CD4-positive, alpha-beta memory T cell (primary cell): ENCODE results near the gene MYLK. TPM values are rescaled to one million over a fixed set of nuclear protein-coding genes. Genes with fewer than 3 reads are reported as not detected.
"Not testable (repeated sequence)": the region's sequence is repeated elsewhere in the genome, so short reads cannot be mapped to it uniquely, and the experiment has no call there.

Source experiments
- CTCF ChIA-PET: fragments of 350-600 bp; sonication (Branson Sonifier 250); formaldehyde crosslinking; loops from one replicate; lab custom pipeline; 2021; ENCODE audit warnings: inconsistent platforms; ENCODE audit not compliant: partially characterized antibody; lab: Charles Lee
- POLR2A ChIA-PET: fragments of 350-600 bp; sonication (Branson Sonifier 250); formaldehyde crosslinking; loops from one replicate; lab custom pipeline; 2021; ENCODE audit not compliant: partially characterized antibody; lab: Charles Lee
- DNase-seq, 5 donors: peaks; one replicate each; pipeline versions ENCODE4 v3.0.0 to v3.0.0-alpha.2; 2020 to 2022; ENCODE audit warnings: mixed read lengths in 1 of 5
- H3K27ac ChIP-seq: one replicate; pipeline ENCODE4 v1.7.0; 2013; ENCODE audit warnings: low read depth, low read length
- H3K27me3 ChIP-seq: 2 replicates; pipeline ENCODE4 v1.7.0; 2013; ENCODE audit warnings: mild to moderate bottlenecking, low read length, moderate library complexity; ENCODE audit not compliant: insufficient read depth
- H3K36me3 ChIP-seq: 2 replicates; pipeline ENCODE4 v1.7.0; 2013; ENCODE audit warnings: mild to moderate bottlenecking, low read length, moderate library complexity; ENCODE audit not compliant: insufficient read depth
- H3K4me1 ChIP-seq: 2 replicates; pipeline ENCODE4 v1.7.0; 2013; ENCODE audit warnings: mild to moderate bottlenecking, low read length, moderate library complexity; ENCODE audit not compliant: insufficient read depth
- H3K4me3 ChIP-seq, 2 donors: one replicate each; pipeline ENCODE4 v1.7.0; 2013; ENCODE audit warnings: low read length in 2 of 2, mild to moderate bottlenecking in 1 of 2
- H3K9me3 ChIP-seq, 2 donors: one replicate each; pipeline ENCODE4 v1.7.0; 2013; ENCODE audit warnings: low read length in 2 of 2, control low read depth in 1 of 2; ENCODE audit not compliant: control insufficient read depth in 1 of 2
- H3K27ac Mint-ChIP-seq, 7 donors: one replicate each; pipeline ENCODE4 v1.8.0; 2020 to 2021; ENCODE audit warnings: mixed read lengths in 7 of 7, mild to moderate bottlenecking in 6 of 7, inconsistent platforms in 3 of 7, moderate library complexity in 3 of 7
- H3K27me3 Mint-ChIP-seq, 2 donors: one replicate each; pipeline ENCODE4 v1.8.0; 2020 to 2021; ENCODE audit warnings: mixed read lengths in 2 of 2
- H3K36me3 Mint-ChIP-seq, 2 donors: one replicate each; pipeline ENCODE4 v1.8.0; 2020 to 2021; ENCODE audit warnings: mixed read lengths in 2 of 2, inconsistent platforms in 1 of 2, mild to moderate bottlenecking in 1 of 2
- H3K4me1 Mint-ChIP-seq, 4 donors: one replicate each; pipeline ENCODE4 v1.8.0; 2020 to 2021; ENCODE audit warnings: mixed read lengths in 4 of 4, mild to moderate bottlenecking in 1 of 4
- H3K4me3 Mint-ChIP-seq, 8 donors: one replicate each; pipeline ENCODE4 v1.8.0; 2020 to 2021; ENCODE audit warnings: mixed read lengths in 8 of 8, mild to moderate bottlenecking in 7 of 8, moderate library complexity in 6 of 8, inconsistent platforms in 3 of 8
- H3K9me3 Mint-ChIP-seq, 8 donors: one replicate each; pipeline ENCODE4 v1.8.0; 2020 to 2021; ENCODE audit warnings: mixed read lengths in 8 of 8, mild to moderate bottlenecking in 5 of 8, inconsistent platforms in 3 of 8, moderate library complexity in 1 of 8
- intact Hi-C: fragments of 100-400 bp; cut with micrococcal nuclease; formaldehyde crosslinking; loops from one replicate; pipeline ENCODE4 v1.15.1; 2023
- polyA plus RNA-seq, 2 donors: library from polyadenylated mRNA; unstranded; fragments of 300-500 nt; fragmentation: Illumina TruSeq; gene quantifications; one replicate each; pipeline ENCODE4 v1.2.3, GENCODE V29; 2021
- total RNA-seq, 2 experiments: library from RNA; stranded (reverse); gene quantifications; one replicate each; pipeline ENCODE4 v1.2.3, GENCODE V29; 2021

The MYLK gene
- total and polyA plus RNA-seq, 4 experiments from 2014 or later = 0.18 TPM; not detected in 3

DNA sequence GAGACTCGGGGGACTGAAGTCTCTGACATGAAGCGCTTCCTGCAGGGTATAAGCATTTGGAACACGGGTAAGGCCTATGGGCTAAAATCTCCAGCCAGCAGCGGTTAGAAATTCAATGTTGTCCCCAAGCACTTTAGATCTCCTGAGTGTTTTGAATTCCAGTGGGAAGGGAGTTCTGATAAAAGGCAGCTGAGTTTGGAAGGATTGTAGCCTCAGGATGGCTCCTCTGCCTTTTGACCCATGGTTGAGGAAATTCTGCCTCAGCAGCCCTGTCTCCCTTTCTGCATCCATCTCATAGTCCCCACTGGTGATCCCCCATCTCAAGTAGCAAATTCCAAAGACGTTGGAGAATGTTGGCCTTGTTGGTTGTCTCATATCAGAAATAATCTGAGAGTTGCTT is 275.1 kb downstream of the MYLK start:
- Mint-ChIP-seq H3K36me3 (peaks cover 10 to 25% of the 10 kb centered on the region in 2 donors), H3K27me3 (no peaks in the 10 kb centered on the region), H3K27ac (no peak overlapping the region), H3K4me1 (peaks cover 0 to 11% (median 3%) of the 10 kb centered on the region in 4 donors), H3K9me3 (no peaks in the 10 kb centered on the region), H3K4me3 (no peak overlapping the region)
- Histone ChIP-seq H3K27ac (no peak overlapping the region), H3K4me3 (no peak overlapping the region), H3K4me1 (no peaks in the 10 kb centered on the region), H3K36me3 (no peaks in the 10 kb centered on the region), H3K9me3 (no peaks in the 10 kb centered on the region), H3K27me3 (no peaks in the 10 kb centered on the region)
- POLR2A ChIA-PET = no interaction called here
- intact Hi-C loops = no loop called here
- CTCF ChIA-PET = no interaction called here
- DNase-seq = no peak

DNA sequence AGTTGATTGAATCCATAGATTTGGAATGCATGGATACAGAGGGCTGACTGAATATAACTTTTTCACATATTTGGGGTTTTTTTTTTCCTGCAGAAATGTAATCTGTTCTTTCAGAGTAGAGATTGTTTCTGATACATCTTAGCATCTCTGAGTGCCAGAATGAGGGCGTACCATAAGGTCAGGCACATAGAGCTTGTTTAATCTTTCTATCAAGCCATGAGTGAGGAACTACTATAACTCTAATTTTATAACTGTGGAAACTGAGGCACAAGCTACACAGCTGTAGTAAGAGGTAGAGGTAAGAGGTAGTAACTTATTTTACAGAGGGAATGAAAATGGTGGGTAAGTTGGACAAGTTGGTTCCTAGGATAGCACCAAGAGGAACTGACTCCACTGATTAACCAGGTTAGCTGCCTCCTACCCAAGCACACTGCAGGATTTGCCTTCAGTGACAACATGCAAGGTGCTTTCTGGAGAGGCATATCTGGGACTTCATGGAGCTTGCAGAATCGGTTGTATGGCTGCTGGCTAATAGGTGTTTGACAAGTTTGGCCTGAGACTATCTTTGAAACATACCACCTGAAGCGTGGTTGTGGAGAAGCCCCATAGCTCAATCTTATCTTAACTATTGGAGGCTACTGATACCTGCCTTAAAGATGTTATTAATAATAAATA is 275.7 kb downstream of the MYLK start:
- H3K4me1 ChIP-seq = no peaks in the 10 kb centered on the region
- peaks cover 0 to 11% (median 3%) of the 10 kb centered on the region in 4 donors for H3K4me1 Mint-ChIP-seq
- H3K36me3 ChIP-seq = no peaks in the 10 kb centered on the region
- no peak overlapping the region for H3K4me3 Mint-ChIP-seq
- POLR2A ChIA-PET = no interaction called here
- H3K9me3 ChIP-seq = no peaks in the 10 kb centered on the region
- H3K9me3 Mint-ChIP-seq = no peaks in the 10 kb centered on the region
- DNase-seq = peak in 1 of 5 donors; percentile 28
- CTCF ChIA-PET = no interaction called here
- intact Hi-C loops = no loop called here
- no peak overlapping the region for H3K27ac ChIP-seq
- H3K27ac Mint-ChIP-seq = peak overlapping the region in 1 of 7 donors; percentile 63
- no peaks in the 10 kb centered on the region for H3K27me3 ChIP-seq
- H3K36me3 Mint-ChIP-seq = peaks cover 5 to 21% of the 10 kb centered on the region in 2 donors
- no peak overlapping the region for H3K4me3 ChIP-seq
- no peaks in the 10 kb centered on the region for H3K27me3 Mint-ChIP-seq

DNA sequence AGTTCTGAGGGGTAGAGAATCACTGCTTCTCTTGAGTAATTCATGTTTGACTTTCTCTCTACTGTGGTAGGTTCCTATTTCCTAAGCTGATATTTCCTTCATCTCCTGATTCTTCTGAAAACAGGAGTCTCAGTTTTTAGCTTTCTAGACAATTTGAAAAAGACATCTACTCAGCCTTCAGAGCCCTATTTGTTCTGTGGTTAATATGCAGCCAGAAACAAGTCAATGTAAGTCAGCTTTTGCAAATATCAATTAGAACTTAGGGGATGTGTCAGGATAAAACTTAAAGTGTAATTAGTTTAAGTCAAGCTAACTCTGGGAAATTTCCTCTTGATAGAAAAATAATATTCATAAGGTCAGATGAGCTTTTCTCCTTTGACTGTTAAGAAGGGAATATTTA is 277.6 kb downstream of the MYLK start:
- ChIA-PET POLR2A (no interaction called here), CTCF (no interaction called here)
- H3K27me3 ChIP-seq = no peaks in the 10 kb centered on the region
- Mint-ChIP-seq H3K36me3 (peaks cover 0 to 12% of the 10 kb centered on the region in 2 donors), H3K4me1 (peaks cover 0 to 11% (median 3%) of the 10 kb centered on the region in 4 donors), H3K9me3 (no peaks in the 10 kb centered on the region), H3K27ac (no peak overlapping the region), H3K27me3 (no peaks in the 10 kb centered on the region), H3K4me3 (no peak overlapping the region)
- H3K36me3 ChIP-seq = no peaks in the 10 kb centered on the region
- intact Hi-C loops = no loop called here
- no peak overlapping the region for H3K4me3 ChIP-seq
- DNase-seq = no peak
- no peak overlapping the region for H3K27ac ChIP-seq
- no peaks in the 10 kb centered on the region for H3K9me3 ChIP-seq
- no peaks in the 10 kb centered on the region for H3K4me1 ChIP-seq

DNA sequence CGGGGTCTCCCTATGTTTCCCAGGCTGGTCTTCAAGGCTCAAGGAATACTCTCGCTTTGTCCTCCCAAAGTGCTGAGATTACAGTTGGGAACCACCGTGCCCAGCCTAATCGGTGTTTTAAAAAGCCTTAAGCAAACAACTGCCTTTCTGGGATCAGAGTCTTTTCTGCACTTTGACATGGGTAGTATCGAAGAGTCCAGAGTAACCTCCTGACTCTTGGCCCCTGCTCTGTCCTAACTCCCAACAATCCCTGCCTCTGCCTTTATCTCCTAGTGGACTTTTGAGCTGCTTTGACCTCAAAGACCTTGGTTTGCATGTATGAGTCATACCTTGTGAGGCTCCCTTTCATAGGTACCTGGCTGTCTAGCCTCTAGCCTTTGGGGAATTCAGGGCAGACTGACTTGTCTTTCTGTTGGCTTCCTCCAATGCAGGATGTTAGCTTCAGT is 278.3 kb downstream of the MYLK start:
- no peak overlapping the region for H3K4me3 ChIP-seq
- Mint-ChIP-seq H3K4me1 (peaks cover 0 to 7% (median 3%) of the 10 kb centered on the region in 4 donors), H3K9me3 (no peaks in the 10 kb centered on the region), H3K27ac (peak overlapping the region in 1 of 7 donors; percentile 57), H3K4me3 (no peak overlapping the region), H3K36me3 (peaks cover under 1 to 13% of the 10 kb centered on the region in 2 donors), H3K27me3 (no peaks in the 10 kb centered on the region)
- intact Hi-C loops = no loop called here
- no peaks in the 10 kb centered on the region for H3K27me3 ChIP-seq
- POLR2A ChIA-PET = no interaction called here
- no peaks in the 10 kb centered on the region for H3K4me1 ChIP-seq
- no peak for DNase-seq
- CTCF ChIA-PET = no interaction called here
- H3K36me3 ChIP-seq = no peaks in the 10 kb centered on the region
- no peak overlapping the region for H3K27ac ChIP-seq
- no peaks in the 10 kb centered on the region for H3K9me3 ChIP-seq

DNA sequence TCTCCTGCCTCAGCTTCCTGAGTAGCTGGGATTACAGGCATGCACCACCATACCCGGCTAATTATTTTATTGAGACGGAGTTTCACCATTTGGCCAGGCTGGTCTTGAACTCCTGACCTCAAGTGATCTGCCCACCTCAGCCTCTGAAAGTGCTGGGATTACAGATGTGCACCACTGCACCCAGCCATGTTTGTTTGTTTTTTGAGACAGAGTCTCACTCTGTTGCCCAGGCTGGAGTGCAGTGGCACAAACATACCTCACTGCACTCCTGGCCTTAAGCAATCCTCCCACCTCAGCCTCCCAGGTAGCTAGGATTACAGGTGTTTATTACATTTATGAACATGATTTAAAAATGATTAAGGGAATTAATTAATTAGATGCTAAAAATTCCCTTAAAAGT is 281.0 kb downstream of the MYLK start:
- H3K4me3 ChIP-seq = not testable (repeated sequence)

DNA sequence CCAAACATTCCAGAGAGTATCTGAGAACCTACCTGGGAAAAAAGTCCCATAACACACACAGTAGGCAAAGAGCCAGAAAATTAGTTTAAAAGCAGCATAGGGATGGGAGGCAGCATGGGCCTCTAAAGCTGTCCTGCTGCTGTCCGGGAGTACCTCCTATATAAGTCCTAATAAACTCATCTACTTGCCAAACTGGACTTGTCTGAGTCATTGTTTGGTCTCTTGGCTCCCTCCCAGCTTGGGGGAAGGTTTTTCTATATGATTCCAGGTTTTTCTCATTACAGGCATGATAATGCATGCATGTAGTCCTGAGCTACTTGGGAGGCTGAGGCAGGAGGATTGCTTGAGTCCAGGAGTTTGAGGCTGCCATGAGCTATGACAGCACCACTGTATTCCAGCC is 281.8 kb downstream of the MYLK start:
- Histone ChIP-seq H3K9me3 (no peaks in the 10 kb centered on the region), H3K36me3 (no peaks in the 10 kb centered on the region), H3K4me1 (no peaks in the 10 kb centered on the region), H3K4me3 (no peak overlapping the region), H3K27me3 (no peaks in the 10 kb centered on the region), H3K27ac (no peak overlapping the region)
- H3K27me3 Mint-ChIP-seq = no peaks in the 10 kb centered on the region
- H3K4me1 Mint-ChIP-seq = peaks cover 0 to 3% (median 2%) of the 10 kb centered on the region in 4 donors
- H3K27ac Mint-ChIP-seq = no peak overlapping the region
- ChIA-PET POLR2A (interaction anchor here (1.0 kb wide), 1 partner anchor 16 kb away, joined by 4 read pairs; no protein-coding TSS in a partner anchor), CTCF (no interaction called here)
- no peak for DNase-seq
- no peaks in the 10 kb centered on the region for H3K9me3 Mint-ChIP-seq
- no peak overlapping the region for H3K4me3 Mint-ChIP-seq
- H3K36me3 Mint-ChIP-seq = peaks cover 4 to 22% of the 10 kb centered on the region in 2 donors
- intact Hi-C loops = no loop called here

More for the DNA sequence above, 281.0 kb downstream of the MYLK start:
- H3K9me3 ChIP-seq, H3K4me1 ChIP-seq, intact Hi-C loops, H3K36me3 ChIP-seq, H3K4me1 Mint-ChIP-seq, H3K27ac Mint-ChIP-seq, CTCF ChIA-PET, DNase-seq, H3K27me3 Mint-ChIP-seq, POLR2A ChIA-PET, H3K27me3 ChIP-seq, H3K9me3 Mint-ChIP-seq, H3K27ac ChIP-seq, H3K4me3 Mint-ChIP-seq: not testable (repeated sequence)
- peaks cover 4 to 20% of the 10 kb centered on the region in 2 donors for H3K36me3 Mint-ChIP-seq

DNA sequence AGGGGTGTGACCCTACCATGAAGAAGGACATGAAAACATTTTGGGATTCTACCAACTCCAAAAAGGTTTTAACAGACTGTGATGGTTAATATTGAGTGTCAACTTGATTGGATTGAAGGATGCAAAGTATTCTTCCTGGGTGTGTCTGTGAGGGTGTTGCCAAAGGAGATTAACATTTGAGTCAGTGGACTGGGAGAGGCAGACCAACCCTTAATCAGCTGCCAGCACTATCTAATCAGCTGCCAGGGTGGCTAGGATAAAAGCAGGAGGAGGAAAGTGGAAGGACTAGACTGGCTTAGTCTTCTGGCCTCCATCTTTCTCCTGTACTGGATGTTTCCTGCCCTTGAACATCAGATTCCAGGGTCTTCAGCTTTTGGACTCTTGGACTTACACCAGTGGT is 283.3 kb downstream of the MYLK start:
- H3K4me1 Mint-ChIP-seq, H3K27ac Mint-ChIP-seq, H3K4me1 ChIP-seq, H3K9me3 ChIP-seq, intact Hi-C loops, H3K27me3 ChIP-seq, POLR2A ChIA-PET, H3K27ac ChIP-seq, DNase-seq, H3K9me3 Mint-ChIP-seq, H3K4me3 Mint-ChIP-seq, H3K36me3 ChIP-seq, H3K27me3 Mint-ChIP-seq, H3K4me3 ChIP-seq, CTCF ChIA-PET: not testable (repeated sequence)
- H3K36me3 Mint-ChIP-seq = peaks cover 4 to 22% of the 10 kb centered on the region in 2 donors
